ENCODE data around the gene PDE6B.

Gene PDE6B

GRCh38 chr4:622996-623913 lies 2.1 kb upstream of the PDE6B start:
- DNase-seq, result no peak

GRCh38 chr4:623914-624566 lies 1.3 kb upstream of the PDE6B start:
- Histone ChIP-seq H3K27me3 (replicated peaks; ENCODE audit: control insufficient read depth, insufficient read depth, low read length, poor library complexity, severe bottlenecking) (no peaks in the 10 kb centered on the region), H3K4me3 (ENCODE audit: insufficient read depth, low read depth, low read length, poor library complexity, severe bottlenecking) (no peak overlapping the region), H3K9me3 (ENCODE audit: control insufficient read depth, low read length) (no peaks in the 10 kb centered on the region), H3K4me1 (ENCODE audit: control insufficient read depth, insufficient read depth, low read length, poor library complexity, severe bottlenecking) (no peaks in the 10 kb centered on the region), H3K36me3 (ENCODE audit: control insufficient read depth, insufficient read depth, low read length) (no peaks in the 10 kb centered on the region), H3K27ac (ENCODE audit: insufficient read depth, low read length, poor library complexity, severe bottlenecking) (no peak overlapping the region)
- DNase-seq, result no peak

More at GRCh38 chr4:622996-623913, 2.1 kb upstream of the PDE6B start:
- Histone ChIP-seq H3K9me3 (ENCODE audit: control insufficient read depth, low read length) (no peaks in the 10 kb centered on the region), H3K27me3 (replicated peaks; ENCODE audit: control insufficient read depth, insufficient read depth, low read length, poor library complexity, severe bottlenecking) (no peaks in the 10 kb centered on the region), H3K27ac (ENCODE audit: insufficient read depth, low read length, poor library complexity, severe bottlenecking) (no peak overlapping the region), H3K4me1 (ENCODE audit: control insufficient read depth, insufficient read depth, low read length, poor library complexity, severe bottlenecking) (no peaks in the 10 kb centered on the region), H3K4me3 (ENCODE audit: insufficient read depth, low read depth, low read length, poor library complexity, severe bottlenecking) (no peak overlapping the region), H3K36me3 (ENCODE audit: control insufficient read depth, insufficient read depth, low read length) (no peaks in the 10 kb centered on the region)

- Histone ChIP-seq H3K4me3 (ENCODE audit: insufficient read depth, low read depth, low read length, poor library complexity, severe bottlenecking) (no peak overlapping the region), H3K27ac (ENCODE audit: insufficient read depth, low read length, poor library complexity, severe bottlenecking) (no peak overlapping the region), H3K9me3 (ENCODE audit: control insufficient read depth, low read length) (no peaks in the 10 kb centered on the region), H3K36me3 (ENCODE audit: control insufficient read depth, insufficient read depth, low read length) (no peaks in the 10 kb centered on the region), H3K4me1 (ENCODE audit: control insufficient read depth, insufficient read depth, low read length, poor library complexity, severe bottlenecking) (no peaks in the 10 kb centered on the region), H3K27me3 (replicated peaks; ENCODE audit: control insufficient read depth, insufficient read depth, low read length, poor library complexity, severe bottlenecking) (no peaks in the 10 kb centered on the region)
- no peak for DNase-seq
These were observed 323 bp downstream of the PDE6B start for GRCh38 chr4:625631-626161.

DNA sequence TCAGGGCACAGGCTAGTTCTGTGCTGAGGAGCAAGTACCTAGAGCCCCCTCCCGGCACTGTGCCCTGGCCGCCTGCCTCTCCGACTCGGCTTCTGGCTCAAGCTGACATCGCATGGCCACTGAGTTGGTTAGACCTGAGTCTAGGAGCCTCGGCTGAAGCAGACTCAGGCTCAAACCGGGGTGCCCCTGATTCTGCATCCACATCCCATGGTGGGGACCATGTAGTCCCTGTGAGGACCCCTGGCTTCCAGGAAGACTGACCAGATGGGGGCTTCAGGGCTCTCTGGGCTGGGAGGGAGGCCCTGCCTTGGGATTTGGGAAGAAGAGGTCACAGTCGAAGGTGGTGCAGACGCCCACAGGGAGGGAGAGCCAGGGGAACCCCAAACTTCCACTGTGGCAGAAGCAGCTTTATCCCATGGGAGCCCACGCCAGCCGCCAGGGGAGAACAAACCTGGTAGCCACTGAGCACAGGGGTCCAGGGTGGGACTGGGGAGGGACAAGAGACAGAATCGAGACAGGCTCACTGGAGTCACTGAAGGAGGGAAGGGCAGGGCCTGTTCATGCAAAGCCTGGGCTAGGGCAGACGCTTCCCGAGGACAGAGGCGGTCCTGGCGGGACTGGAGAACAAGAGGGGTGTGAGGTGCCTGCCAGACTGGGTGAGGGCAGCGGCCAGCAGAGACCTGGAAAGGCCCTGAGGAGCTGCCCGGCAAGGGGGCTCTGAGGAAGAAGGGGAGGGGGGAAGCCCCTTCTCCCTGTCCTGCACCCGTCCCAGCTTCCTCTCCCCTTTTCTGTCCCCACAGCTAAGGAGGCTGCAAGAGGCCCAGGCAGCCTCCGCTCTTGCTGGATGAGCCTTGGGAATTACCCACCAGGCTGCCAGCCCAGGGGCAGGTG lies 1.1 kb downstream of the PDE6B start:
- no peak for DNase-seq
- Histone ChIP-seq H3K27me3 (replicated peaks; ENCODE audit: control insufficient read depth, insufficient read depth, low read length, poor library complexity, severe bottlenecking) (no peaks in the 10 kb centered on the region), H3K36me3 (ENCODE audit: control insufficient read depth, insufficient read depth, low read length) (no peaks in the 10 kb centered on the region), H3K27ac (ENCODE audit: insufficient read depth, low read length, poor library complexity, severe bottlenecking) (no peak overlapping the region), H3K4me3 (ENCODE audit: insufficient read depth, low read depth, low read length, poor library complexity, severe bottlenecking) (no peak overlapping the region), H3K9me3 (ENCODE audit: control insufficient read depth, low read length) (no peaks in the 10 kb centered on the region), H3K4me1 (ENCODE audit: control insufficient read depth, insufficient read depth, low read length, poor library complexity, severe bottlenecking) (no peaks in the 10 kb centered on the region)

- Histone ChIP-seq H3K27ac (ENCODE audit: insufficient read depth, low read length, poor library complexity, severe bottlenecking) (no peak overlapping the region), H3K27me3 (replicated peaks; ENCODE audit: control insufficient read depth, insufficient read depth, low read length, poor library complexity, severe bottlenecking) (no peaks in the 10 kb centered on the region), H3K4me1 (ENCODE audit: control insufficient read depth, insufficient read depth, low read length, poor library complexity, severe bottlenecking) (no peaks in the 10 kb centered on the region), H3K9me3 (ENCODE audit: control insufficient read depth, low read length) (no peaks in the 10 kb centered on the region), H3K4me3 (ENCODE audit: insufficient read depth, low read depth, low read length, poor library complexity, severe bottlenecking) (no peak overlapping the region), H3K36me3 (ENCODE audit: control insufficient read depth, insufficient read depth, low read length) (no peaks in the 10 kb centered on the region)
- no peak for DNase-seq
These were observed 2.2 kb downstream of the PDE6B start for GRCh38 chr4:627347-628125.

DNA sequence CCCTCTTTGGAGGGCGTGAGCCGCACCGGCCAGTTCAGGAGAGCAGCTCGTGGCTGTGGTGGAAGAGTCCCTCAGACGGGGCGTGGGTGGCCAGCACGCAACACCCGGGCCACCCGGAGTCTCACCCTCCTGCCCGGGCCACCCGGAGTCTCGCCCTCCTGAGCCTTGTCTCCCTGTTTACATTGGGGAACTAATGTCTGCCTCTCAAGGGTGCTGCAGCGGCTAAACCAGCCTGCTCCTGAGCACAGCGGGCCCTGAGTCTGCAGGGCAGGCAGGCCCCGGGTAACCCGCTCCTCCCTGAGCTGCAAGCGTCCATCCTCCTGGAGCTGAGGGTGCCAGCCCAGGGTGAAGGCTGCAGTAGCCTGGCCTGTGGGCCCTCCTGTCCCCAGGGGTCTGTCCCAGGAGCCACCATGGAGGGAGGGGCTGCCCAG lies 3.0 kb downstream of the PDE6B start:
- no peaks in the 10 kb centered on the region for H3K4me1 ChIP-seq (ENCODE audit: control insufficient read depth, insufficient read depth, low read length, poor library complexity, severe bottlenecking)
- no peak overlapping the region for H3K4me3 ChIP-seq (ENCODE audit: insufficient read depth, low read depth, low read length, poor library complexity, severe bottlenecking)
- no peaks in the 10 kb centered on the region for H3K27me3 ChIP-seq (replicated peaks; ENCODE audit: control insufficient read depth, insufficient read depth, low read length, poor library complexity, severe bottlenecking)
- H3K27ac ChIP-seq (ENCODE audit: insufficient read depth, low read length, poor library complexity, severe bottlenecking), result no peak overlapping the region
- no peak for DNase-seq
- no peaks in the 10 kb centered on the region for H3K9me3 ChIP-seq (ENCODE audit: control insufficient read depth, low read length)
- no peaks in the 10 kb centered on the region for H3K36me3 ChIP-seq (ENCODE audit: control insufficient read depth, insufficient read depth, low read length)

DNA sequence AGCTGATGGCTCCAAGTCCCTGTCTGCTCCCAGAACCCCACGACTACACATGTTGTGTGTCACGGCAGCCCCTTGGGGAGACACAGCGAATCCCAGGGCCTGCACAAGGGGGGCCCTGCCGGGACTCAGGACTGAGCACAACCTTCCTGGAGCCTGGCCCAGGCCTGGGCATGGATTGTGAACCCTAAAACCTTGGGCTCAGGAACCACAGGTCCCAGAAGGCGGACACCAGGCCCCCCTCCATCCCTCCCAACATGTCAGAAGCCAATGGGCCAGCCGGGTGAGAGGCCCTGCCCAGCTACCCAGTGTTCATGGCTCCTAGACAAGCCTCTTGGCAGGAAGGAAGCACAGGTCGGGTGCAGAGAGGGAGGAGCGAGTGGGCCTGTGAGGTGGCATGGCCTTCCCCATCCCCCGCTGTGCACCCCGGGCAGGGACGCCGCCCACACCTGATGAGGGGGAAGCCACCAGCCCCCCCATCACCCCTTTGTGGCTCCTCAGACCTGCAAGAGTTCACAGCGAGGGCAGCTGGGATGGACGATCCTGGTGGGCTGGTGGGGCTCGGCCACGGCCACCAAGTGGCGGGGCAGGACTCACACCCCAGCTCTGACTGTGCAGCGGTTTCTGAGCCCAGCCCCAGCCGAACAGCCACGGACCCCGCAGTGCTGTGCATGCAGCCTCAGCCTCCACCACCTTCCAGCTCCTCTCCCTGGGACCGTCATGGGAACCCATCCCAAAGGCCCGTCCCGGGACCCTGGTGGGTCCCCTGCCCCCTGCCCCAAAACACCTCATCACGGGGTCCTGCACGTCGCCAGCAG lies 3.7 kb downstream of the PDE6B start:
- no peak for DNase-seq
- no peaks in the 10 kb centered on the region for H3K27me3 ChIP-seq (replicated peaks; ENCODE audit: control insufficient read depth, insufficient read depth, low read length, poor library complexity, severe bottlenecking)

DNA sequence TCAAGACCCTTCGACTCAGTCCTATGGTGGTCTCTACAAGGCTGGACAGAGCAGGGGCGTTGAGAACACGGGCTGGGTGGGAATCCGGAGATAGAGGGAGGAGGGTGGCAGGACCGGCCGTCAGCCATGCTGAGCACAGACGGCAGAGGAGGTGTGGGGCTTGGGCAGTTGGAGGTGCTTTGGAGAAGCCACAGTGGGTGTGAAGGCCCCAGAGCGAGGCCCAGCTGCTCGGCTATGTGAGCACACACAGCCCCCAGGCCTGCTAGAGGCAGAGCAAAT lies 4.2 kb downstream of the PDE6B start:
- no peaks in the 10 kb centered on the region for H3K36me3 ChIP-seq (ENCODE audit: control insufficient read depth, insufficient read depth, low read length)
- H3K27me3 ChIP-seq (replicated peaks; ENCODE audit: control insufficient read depth, insufficient read depth, low read length, poor library complexity, severe bottlenecking), result no peaks in the 10 kb centered on the region
- no peaks in the 10 kb centered on the region for H3K4me1 ChIP-seq (ENCODE audit: control insufficient read depth, insufficient read depth, low read length, poor library complexity, severe bottlenecking)
- no peak for DNase-seq
- H3K27ac ChIP-seq (ENCODE audit: insufficient read depth, low read length, poor library complexity, severe bottlenecking), result no peak overlapping the region
- H3K9me3 ChIP-seq (ENCODE audit: control insufficient read depth, low read length), result no peaks in the 10 kb centered on the region
- H3K4me3 ChIP-seq (ENCODE audit: insufficient read depth, low read depth, low read length, poor library complexity, severe bottlenecking), result no peak overlapping the region

More for the DNA sequence above, 3.7 kb downstream of the PDE6B start:
- H3K36me3 ChIP-seq (ENCODE audit: control insufficient read depth, insufficient read depth, low read length), result no peaks in the 10 kb centered on the region
- H3K27ac ChIP-seq (ENCODE audit: insufficient read depth, low read length, poor library complexity, severe bottlenecking), result no peak overlapping the region
- no peaks in the 10 kb centered on the region for H3K4me1 ChIP-seq (ENCODE audit: control insufficient read depth, insufficient read depth, low read length, poor library complexity, severe bottlenecking)
- H3K4me3 ChIP-seq (ENCODE audit: insufficient read depth, low read depth, low read length, poor library complexity, severe bottlenecking), result no peak overlapping the region
- no peaks in the 10 kb centered on the region for H3K9me3 ChIP-seq (ENCODE audit: control insufficient read depth, low read length)
